ENCODE data around the gene ALDH1A3.

The ALDH1A3 gene

GRCh38 chr15:100926971-100927756 lies 47.5 kb downstream of the ALDH1A3 start:
- no peak for DNase-seq

GRCh38 chr15:100928632-100929280 lies 49.1 kb downstream of the ALDH1A3 start:
- no peak for DNase-seq

GRCh38 chr15:100929641-100930042 lies 50.0 kb downstream of the ALDH1A3 start:
- DNase-seq: no peak

DNA sequence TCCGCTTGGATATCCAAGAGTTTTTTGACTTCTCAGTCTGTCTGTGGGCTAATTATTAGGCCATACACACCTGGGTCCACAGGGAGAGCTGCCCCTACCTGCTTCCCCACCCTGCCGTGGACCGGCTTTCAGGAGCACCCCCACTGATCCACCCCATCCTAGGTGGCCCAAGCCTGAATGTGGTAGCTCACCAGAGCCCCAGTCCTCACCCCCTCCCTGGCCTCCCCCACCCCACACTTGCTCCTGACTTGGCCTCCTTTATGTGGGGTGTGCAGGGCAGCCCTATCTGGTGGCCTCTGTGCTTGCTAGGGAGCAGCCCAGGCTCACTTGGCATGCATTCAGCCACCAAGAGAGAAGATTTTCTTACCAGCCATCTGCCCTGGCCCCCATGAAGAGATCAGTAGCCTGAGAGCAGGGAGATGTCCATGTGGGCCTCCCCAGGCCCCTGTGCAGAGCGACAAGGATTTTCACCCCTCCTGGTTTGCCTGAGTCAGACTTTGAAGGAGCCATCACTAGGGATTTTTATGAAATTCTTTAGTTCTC lies 50.7 kb downstream of the ALDH1A3 start:
- no peak for DNase-seq

- DNase-seq: no peak
These were observed 51.7 kb downstream of the ALDH1A3 start for GRCh38 chr15:100931143-100931890.

GRCh38 chr15:100932676-100933348 lies 53.2 kb downstream of the ALDH1A3 start:
- DNase-seq: no peak

DNA sequence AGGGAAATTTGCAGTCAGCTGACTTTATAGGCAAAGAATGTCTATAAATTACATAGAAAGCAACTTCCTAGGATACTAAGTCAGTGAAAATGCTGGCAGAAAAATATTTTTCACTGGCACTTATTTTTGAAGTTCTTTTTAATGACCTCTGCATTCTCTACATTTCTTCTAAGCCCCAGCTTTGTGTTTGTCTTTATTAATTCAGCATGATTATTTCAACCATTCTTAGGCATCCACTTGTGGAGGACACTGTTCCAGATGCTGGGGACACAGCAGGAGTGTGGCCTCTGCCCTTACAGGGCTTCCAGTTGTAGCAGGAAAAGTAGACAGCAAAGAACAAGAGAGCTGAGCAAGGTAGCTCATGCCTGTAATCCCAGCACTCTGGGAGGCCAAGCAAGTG lies 54.5 kb downstream of the ALDH1A3 start:
- DNase-seq: no peak

DNA sequence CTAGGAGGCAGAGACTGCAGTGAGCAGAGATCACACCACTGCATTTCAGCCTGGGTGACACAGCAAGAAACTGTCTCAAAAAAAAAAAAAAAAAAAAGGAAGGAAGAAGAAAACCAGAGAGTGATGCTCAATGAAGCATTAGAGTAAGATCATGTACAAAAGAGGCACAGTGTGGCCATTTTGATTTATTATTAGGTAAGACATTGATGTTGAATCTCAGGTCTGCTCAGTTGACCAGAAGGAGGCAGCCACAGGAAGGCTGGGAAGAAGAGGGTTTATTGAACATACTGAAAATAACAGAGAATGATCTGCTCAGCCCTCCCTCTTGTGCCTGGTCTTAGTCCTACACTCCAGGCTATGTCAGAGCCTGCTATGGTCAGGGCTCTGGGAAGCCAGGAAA lies 55.1 kb downstream of the ALDH1A3 start:
- no peak for DNase-seq

DNA sequence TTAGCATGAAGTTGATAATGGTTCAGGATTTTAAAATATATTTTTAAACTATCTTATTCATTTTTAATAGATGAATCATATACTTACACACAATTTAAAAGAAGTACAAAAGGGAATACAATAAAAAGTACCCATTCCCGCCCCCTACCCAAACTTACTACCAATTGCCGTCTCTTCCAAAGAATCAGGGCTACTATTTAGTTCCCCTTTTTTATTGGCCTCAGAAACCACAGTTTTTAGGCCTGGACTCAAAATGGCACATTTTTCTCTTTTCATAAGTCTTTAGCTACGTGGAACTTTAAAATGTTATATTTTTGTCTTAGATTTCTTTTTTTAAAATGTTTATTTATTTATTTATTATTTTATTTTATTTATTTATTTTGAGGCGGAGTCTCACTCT lies 57.5 kb downstream of the ALDH1A3 start:
- no peak for DNase-seq

- no peak for DNase-seq
These were observed 60.2 kb downstream of the ALDH1A3 start for GRCh38 chr15:100939791-100940190.

GRCh38 chr15:100940767-100941379 lies 61.2 kb downstream of the ALDH1A3 start:
- peak; percentile 29 for DNase-seq

- no peak for DNase-seq
These were observed 61.9 kb downstream of the ALDH1A3 start for GRCh38 chr15:100941536-100941935.

DNA sequence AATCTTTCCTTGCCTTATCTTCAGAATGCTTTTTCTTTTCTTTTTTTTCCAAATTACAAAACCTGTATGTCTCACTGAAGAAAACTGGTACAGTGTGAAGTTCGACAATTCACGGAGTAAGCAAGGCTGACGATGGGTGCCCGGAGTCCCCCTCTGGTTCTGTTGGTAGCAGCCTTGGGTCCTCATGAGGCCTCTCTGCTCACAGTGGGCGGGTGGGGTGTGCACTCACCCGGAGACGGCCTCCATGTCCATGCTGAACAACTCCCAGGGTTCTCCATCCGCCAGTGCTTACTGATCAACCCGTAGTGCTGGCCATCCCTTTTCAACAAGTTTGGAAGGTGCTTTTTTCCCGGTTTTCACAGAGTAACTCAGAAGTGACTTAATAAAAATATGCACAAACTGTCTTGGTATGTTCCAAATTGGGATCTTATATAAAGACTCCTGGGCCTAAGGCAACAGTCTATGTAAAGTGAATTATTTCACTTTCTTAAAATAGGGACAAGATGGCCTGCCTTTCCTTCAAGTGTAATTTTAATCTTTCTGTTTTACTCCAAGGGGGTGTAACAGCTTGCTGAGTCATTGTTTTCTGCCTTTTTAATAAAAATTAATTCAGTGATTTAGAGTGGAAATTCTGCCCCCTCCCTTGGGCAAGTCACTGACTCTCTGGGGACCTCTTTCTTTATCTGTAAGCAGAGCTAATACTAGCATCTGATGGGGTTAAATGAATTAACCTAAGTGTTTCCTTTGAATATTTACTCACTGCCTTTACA lies 63.2 kb downstream of the ALDH1A3 start:
- DNase-seq: no peak

- no peak for DNase-seq
These were observed 64.7 kb downstream of the ALDH1A3 start for GRCh38 chr15:100944244-100944895.

DNA sequence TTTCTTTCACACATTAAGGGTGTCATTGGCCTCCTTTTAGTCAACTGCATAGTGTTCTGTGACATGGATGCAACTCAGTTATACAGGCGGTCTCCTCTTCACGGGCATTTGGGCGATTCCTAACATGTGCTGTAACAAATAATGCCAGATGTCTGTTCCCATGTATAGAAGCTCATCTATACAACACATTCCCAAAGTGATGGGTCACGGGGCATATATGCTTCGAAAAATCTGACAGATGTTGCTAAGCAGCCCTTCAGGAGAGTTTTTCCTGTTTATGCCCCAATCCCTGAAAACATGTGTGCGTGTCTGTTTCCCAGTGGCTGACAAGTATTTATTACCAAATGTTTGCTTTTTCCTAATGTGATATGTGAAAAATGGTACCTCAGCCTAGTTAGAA lies 65.4 kb downstream of the ALDH1A3 start:
- DNase-seq: no peak

- DNase-seq: no peak
These were observed 68.3 kb downstream of the ALDH1A3 start for GRCh38 chr15:100947760-100948429.

- DNase-seq: no peak
These were observed 68.8 kb downstream of the ALDH1A3 start for GRCh38 chr15:100948430-100948762.

GRCh38 chr15:100949691-100950090 lies 70.1 kb downstream of the ALDH1A3 start:
- DNase-seq: no peak

- no peak for DNase-seq
These were observed 72.3 kb downstream of the ALDH1A3 start for GRCh38 chr15:100951965-100952364.

GRCh38 chr15:100952566-100952965 lies 72.9 kb downstream of the ALDH1A3 start:
- no peak for DNase-seq

Data from CD4-positive, alpha-beta T cell treated with Interleukin-21 for 1 hour (primary cell).